Pancreas (tissue), 10 donors: ENCODE data around the gene KREMEN1. TPM values are rescaled to one million over a fixed set of nuclear protein-coding genes. Genes with fewer than 3 reads are reported as not detected.

Source experiments
- ATAC-seq, 4 donors: fragments of 200-7000 bp; cut with Tn5 transposase; one replicate each; pipeline versions ENCODE4 v1.8.0 to v1.9.1; 2020; ENCODE audit warnings: mild to moderate bottlenecking in 4 of 4, moderate library complexity in 4 of 4
- DNase-seq, 6 donors: peaks; one replicate each; pipeline ENCODE4 v3.0.0-alpha.2; 2020
- FAIRE-seq: peaks from 2 replicates; lab custom pipeline; 2012; peaks lifted over from hg19 to GRCh38; lab: Jason Lieb, UNC
- H3K27ac ChIP-seq, 4 donors: fragments of 200-600 bp; sonication (generic); 1 replicate in 3 of 4; 2 replicates in 1 of 4; pipeline versions ENCODE4 v1.5.0 to v1.8.0; 2020
- H3K27me3 ChIP-seq, 4 donors: fragments of 200-600 bp; one replicate each; pipeline ENCODE4 v1.8.0; 2021
- H3K36me3 ChIP-seq, 3 donors: fragments of 200-600 bp; sonication (generic) in 1 of 3; one replicate each; pipeline versions ENCODE4 v1.5.0 to v1.8.0; 2020 to 2021
- H3K4me1 ChIP-seq, 3 donors: fragments of 200-600 bp; one replicate each; pipeline ENCODE4 v1.8.0; 2021
- H3K4me3 ChIP-seq, 4 donors: fragments of 200-600 bp; sonication (generic) in 2 of 4; one replicate each; pipeline versions ENCODE4 v1.5.0 to v1.8.0; 2020 to 2021
- H3K9me3 ChIP-seq, 4 donors: fragments of 200-600 bp; one replicate each; pipeline ENCODE4 v1.8.0; 2021
- WGBS, 2 donors: extraction: QIAGEN DNeasy Blood & Tissue Kit; methylation state at CpG; one replicate each; pipeline ENCODE4 v1.1.7; 2013; 5-methylcytosine and 5-hydroxymethylcytosine counted together
- intact Hi-C, 3 donors: fragments of 100-400 bp; cut with DNase I; formaldehyde crosslinking; loops; one replicate each; pipeline versions ENCODE4 v1.11.1 to v1.14.2; 2022
- polyA plus RNA-seq, 2 donors: library from polyadenylated mRNA; stranded (reverse); fragments of 200-250 nt; gene quantifications; one replicate each; pipeline ENCODE4 v1.2.3, GENCODE V29; 2013
- total RNA-seq, 6 donors: library from RNA; stranded (reverse); fragmentation: NEBNext Ultra II Directional in 4 of 6; extraction: Animal tissue kit (Norgen Biotek cat#: 25700) in 4 of 6; gene quantifications; one replicate each; pipeline versions ENCODE4 v1.2.1 to v1.2.4, GENCODE V29; 2021 to 2023
- TF ChIP-seq, protein P1 (sequence below), 4 donors: fragments of 200-600 bp; sonication (generic) in 3 of 4; IDR thresholded peaks; one replicate each; pipeline versions ENCODE4 v1.5.0 to v1.8.0; 2021; ENCODE audit warnings: antibody characterized with exemption in 4 of 4
- donor health status: healthy with polysubstance abuse.
- donor health status: DM: no; HTN: no; CAD: no; lungs with moderate emphysema.
- donor health status: DM: no; HTN: no; CAD: no.
- donor health status: control.
- donor health status: control.
- donor health status: Bipolar disorder and iron deficiency.
- donor health status: DM: yes; HTN: yes; CAD: no.
- donor health status: DM: no; HTN: no; CAD: no.
- donor health status: DM: no; HTN: no; CAD: no.
- donor health status: DM: yes; HTN: yes; CAD: no.

Gene KREMEN1
- total and polyA plus RNA-seq, 8 donors: 3.3 to 8.7 (median 4.5) TPM

GRCh38 chr22:29183971-29184848, 111.4 kb downstream of the KREMEN1 start:
- no peak for ATAC-seq
- no peak for FAIRE-seq
- no peaks in the 10 kb centered on the region for H3K36me3 ChIP-seq
- WGBS, 2 donors: 85 to 90% methylated on average over 19 of the region's 19 CpGs
- H3K27me3 ChIP-seq: no peaks in the 10 kb centered on the region
- H3K4me1 ChIP-seq: no peaks in the 10 kb centered on the region
- TF ChIP-seq, protein P1, sequence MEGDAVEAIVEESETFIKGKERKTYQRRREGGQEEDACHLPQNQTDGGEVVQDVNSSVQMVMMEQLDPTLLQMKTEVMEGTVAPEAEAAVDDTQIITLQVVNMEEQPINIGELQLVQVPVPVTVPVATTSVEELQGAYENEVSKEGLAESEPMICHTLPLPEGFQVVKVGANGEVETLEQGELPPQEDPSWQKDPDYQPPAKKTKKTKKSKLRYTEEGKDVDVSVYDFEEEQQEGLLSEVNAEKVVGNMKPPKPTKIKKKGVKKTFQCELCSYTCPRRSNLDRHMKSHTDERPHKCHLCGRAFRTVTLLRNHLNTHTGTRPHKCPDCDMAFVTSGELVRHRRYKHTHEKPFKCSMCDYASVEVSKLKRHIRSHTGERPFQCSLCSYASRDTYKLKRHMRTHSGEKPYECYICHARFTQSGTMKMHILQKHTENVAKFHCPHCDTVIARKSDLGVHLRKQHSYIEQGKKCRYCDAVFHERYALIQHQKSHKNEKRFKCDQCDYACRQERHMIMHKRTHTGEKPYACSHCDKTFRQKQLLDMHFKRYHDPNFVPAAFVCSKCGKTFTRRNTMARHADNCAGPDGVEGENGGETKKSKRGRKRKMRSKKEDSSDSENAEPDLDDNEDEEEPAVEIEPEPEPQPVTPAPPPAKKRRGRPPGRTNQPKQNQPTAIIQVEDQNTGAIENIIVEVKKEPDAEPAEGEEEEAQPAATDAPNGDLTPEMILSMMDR (IDR thresholded peaks at IDR 0.05): no peak
- H3K27ac ChIP-seq: no peak overlapping the region
- intact Hi-C loops: no loop called here
- DNase-seq: no peak
- no peak overlapping the region for H3K4me3 ChIP-seq
- no peaks in the 10 kb centered on the region for H3K9me3 ChIP-seq

- Histone ChIP-seq H3K9me3 (no peaks in the 10 kb centered on the region), H3K36me3 (no peaks in the 10 kb centered on the region), H3K4me3 (no peak overlapping the region), H3K27me3 (no peaks in the 10 kb centered on the region), H3K27ac (no peak overlapping the region), H3K4me1 (no peaks in the 10 kb centered on the region)
- TF ChIP-seq, protein P1 (IDR thresholded peaks at IDR 0.05): no peak
- DNase-seq (no peak), FAIRE-seq (no peak), ATAC-seq (no peak)
- 84 to 88% methylated on average over 12 of the region's 12 CpGs for WGBS, 2 donors
- intact Hi-C loops: no loop called here
Observed at GRCh38 chr22:29184849-29185490, 112.1 kb downstream of the KREMEN1 start.

DNA sequence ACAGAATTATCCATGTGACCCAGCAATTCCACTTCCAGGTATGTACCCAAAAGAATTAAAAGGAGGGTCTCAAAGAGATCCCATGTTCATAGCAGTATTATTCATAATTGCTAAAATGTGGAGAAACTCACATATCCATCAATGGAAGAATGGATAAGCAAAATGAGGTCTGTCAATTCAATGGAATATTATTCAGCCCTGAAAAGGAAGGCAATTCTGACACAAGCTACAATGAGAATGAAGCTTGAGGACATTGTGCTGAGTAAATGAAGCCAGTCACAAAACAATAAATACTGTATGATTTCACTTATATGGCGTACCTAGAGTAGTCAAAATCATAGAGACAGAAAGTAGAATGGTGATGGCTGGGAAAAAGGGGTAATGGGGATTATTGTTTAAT, 113.5 kb downstream of the KREMEN1 start:
- H3K27ac ChIP-seq: no peak overlapping the region
- no peaks in the 10 kb centered on the region for H3K27me3 ChIP-seq
- no peaks in the 10 kb centered on the region for H3K4me1 ChIP-seq
- no peaks in the 10 kb centered on the region for H3K9me3 ChIP-seq
- 93 to 100% methylated on average over 1 of the region's 1 CpG for WGBS, 2 donors
- intact Hi-C loops: no loop called here
- no peak overlapping the region for H3K4me3 ChIP-seq
- ATAC-seq: no peak
- DNase-seq: no peak
- no peak for FAIRE-seq
- TF ChIP-seq, protein P1 (IDR thresholded peaks at IDR 0.05): no peak
- no peaks in the 10 kb centered on the region for H3K36me3 ChIP-seq

DNA sequence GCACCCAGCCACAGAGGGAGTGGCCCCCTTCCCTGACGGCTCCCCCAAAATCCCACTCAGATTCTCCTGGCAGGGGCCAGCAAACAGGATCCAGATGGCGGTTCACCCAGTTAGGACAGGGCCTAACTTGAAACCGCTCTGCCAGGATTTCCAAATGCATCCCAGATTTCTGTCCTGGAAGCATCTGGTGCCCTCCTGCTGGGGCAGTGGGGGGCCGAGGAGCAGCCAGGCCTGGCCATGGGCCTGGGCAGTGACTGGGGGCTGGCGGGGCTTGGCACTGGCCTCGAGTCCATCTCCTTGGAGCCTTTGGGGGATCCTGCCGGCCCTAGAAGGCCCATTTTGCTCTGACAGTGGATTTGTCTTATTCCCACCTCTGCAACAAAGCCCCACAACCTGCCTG, 115.0 kb downstream of the KREMEN1 start:
- Histone ChIP-seq H3K27ac (no peak overlapping the region), H3K36me3 (no peaks in the 10 kb centered on the region), H3K4me3 (no peak overlapping the region), H3K4me1 (no peaks in the 10 kb centered on the region), H3K9me3 (no peaks in the 10 kb centered on the region), H3K27me3 (no peaks in the 10 kb centered on the region)
- DNase-seq (no peak), FAIRE-seq (no peak), ATAC-seq (no peak)
- intact Hi-C loops: no loop called here
- TF ChIP-seq, protein P1 (IDR thresholded peaks at IDR 0.05): no peak
- 81 to 89% methylated on average over 7 of the region's 7 CpGs for WGBS, 2 donors

GRCh38 chr22:29190051-29190450, 117.2 kb downstream of the KREMEN1 start:
- ATAC-seq (no peak), FAIRE-seq (no peak), DNase-seq (no peak)
- intact Hi-C loops: no loop called here
- Histone ChIP-seq H3K4me1 (no peaks in the 10 kb centered on the region), H3K4me3 (no peak overlapping the region), H3K9me3 (no peaks in the 10 kb centered on the region), H3K27me3 (no peaks in the 10 kb centered on the region), H3K27ac (no peak overlapping the region), H3K36me3 (no peaks in the 10 kb centered on the region)
- TF ChIP-seq, protein P1 (IDR thresholded peaks at IDR 0.05): no peak
- WGBS, 2 donors: 84 to 92% methylated on average over 8 of the region's 8 CpGs
